Mesothelial cell of epicardium (in vitro differentiated cells): ENCODE results near the gene MASTL. TPM values are rescaled to one million over a fixed set of nuclear protein-coding genes. Genes with fewer than 3 reads are reported as not detected.

Experiments
- DNase-seq, 2 experiments: peaks; one replicate each; pipeline ENCODE4 v3.0.0; 2021; ENCODE audit warnings: low spot score in 2 of 2; ENCODE audit not compliant: unreplicated experiment in 2 of 2
- H3K27ac Mint-ChIP-seq: 2 replicates; pipeline ENCODE4 v1.8.0; 2021; ENCODE audit warnings: mixed read lengths
- H3K27me3 Mint-ChIP-seq: 2 replicates; pipeline ENCODE4 v1.8.0; 2021; ENCODE audit warnings: low read depth, mixed read lengths
- H3K36me3 Mint-ChIP-seq: 2 replicates; pipeline ENCODE4 v1.8.0; 2021; ENCODE audit warnings: mixed read lengths
- H3K4me1 Mint-ChIP-seq: 2 replicates; pipeline ENCODE4 v1.8.0; 2021; ENCODE audit warnings: mixed read lengths
- H3K4me3 Mint-ChIP-seq: 2 replicates; pipeline ENCODE4 v1.8.0; 2021; ENCODE audit warnings: mild to moderate bottlenecking, moderate library complexity, mixed read lengths
- H3K9me3 Mint-ChIP-seq: 2 replicates; pipeline ENCODE4 v1.8.0; 2021; ENCODE audit warnings: mixed read lengths
- CTCF ChIP-seq: fragments of 200-600 bp; sonication (generic); IDR thresholded peaks from one replicate; pipeline ENCODE4 v1.5.0; 2021; ENCODE audit warnings: antibody characterized with exemption; ENCODE audit not compliant: unreplicated experiment
- total RNA-seq: library from RNA; stranded (reverse); gene quantifications from 3 replicates; pipeline ENCODE4 v1.2.1, GENCODE V29; 2021

MASTL gene
- total RNA-seq, 1 donor from 2014 or later = 11.8 TPM

GRCh38 chr10:27157150-27157549 is 2.0 kb downstream of the MASTL start:
- TF ChIP-seq CTCF = no peak
- peaks cover 24% of the 10 kb centered on the region for H3K4me1 Mint-ChIP-seq
- H3K4me3 Mint-ChIP-seq = peak overlapping the region; percentile 100
- H3K36me3 Mint-ChIP-seq = peaks cover 9% of the 10 kb centered on the region
- no peaks in the 10 kb centered on the region for H3K9me3 Mint-ChIP-seq
- H3K27me3 Mint-ChIP-seq = no peaks in the 10 kb centered on the region
- peak overlapping the region; percentile 95 for H3K27ac Mint-ChIP-seq
- DNase-seq = no peak

GRCh38 chr10:27158421-27158820 is 3.3 kb downstream of the MASTL start:
- Mint-ChIP-seq H3K4me3 (no peak overlapping the region), H3K27ac (no peak overlapping the region), H3K4me1 (peaks cover 14% of the 10 kb centered on the region), H3K27me3 (no peaks in the 10 kb centered on the region), H3K9me3 (no peaks in the 10 kb centered on the region), H3K36me3 (peaks cover 9% of the 10 kb centered on the region)
- DNase-seq = no peak
- TF ChIP-seq CTCF = no peak

- no peak for TF ChIP-seq CTCF
- no peak for DNase-seq
- no peak overlapping the region for H3K27ac Mint-ChIP-seq
- peaks cover 17% of the 10 kb centered on the region for H3K36me3 Mint-ChIP-seq
- no peaks in the 10 kb centered on the region for H3K27me3 Mint-ChIP-seq
- H3K4me3 Mint-ChIP-seq = no peak overlapping the region
- no peaks in the 10 kb centered on the region for H3K4me1 Mint-ChIP-seq
- no peaks in the 10 kb centered on the region for H3K9me3 Mint-ChIP-seq
These were observed 14.7 kb downstream of the MASTL start for GRCh38 chr10:27169849-27170248.

GRCh38 chr10:27188259-27188658 is 33.1 kb downstream of the MASTL start:
- Mint-ChIP-seq H3K4me3 (no peak overlapping the region), H3K27me3 (no peaks in the 10 kb centered on the region), H3K9me3 (no peaks in the 10 kb centered on the region), H3K27ac (no peak overlapping the region), H3K36me3 (peaks cover 13% of the 10 kb centered on the region), H3K4me1 (no peaks in the 10 kb centered on the region)
- TF ChIP-seq CTCF = no peak
- DNase-seq = no peak

GRCh38 chr10:27188897-27189296 is 33.7 kb downstream of the MASTL start:
- peaks cover 12% of the 10 kb centered on the region for H3K36me3 Mint-ChIP-seq
- no peak overlapping the region for H3K27ac Mint-ChIP-seq
- H3K4me1 Mint-ChIP-seq = no peaks in the 10 kb centered on the region
- H3K4me3 Mint-ChIP-seq = no peak overlapping the region
- no peak for DNase-seq
- no peaks in the 10 kb centered on the region for H3K27me3 Mint-ChIP-seq
- no peaks in the 10 kb centered on the region for H3K9me3 Mint-ChIP-seq
- no peak for TF ChIP-seq CTCF

GRCh38 chr10:27190508-27190907 is 35.4 kb downstream of the MASTL start:
- no peaks in the 10 kb centered on the region for H3K27me3 Mint-ChIP-seq
- DNase-seq = no peak
- no peaks in the 10 kb centered on the region for H3K9me3 Mint-ChIP-seq
- H3K4me1 Mint-ChIP-seq = no peaks in the 10 kb centered on the region
- H3K27ac Mint-ChIP-seq = no peak overlapping the region
- no peak for TF ChIP-seq CTCF
- H3K36me3 Mint-ChIP-seq = peaks cover 4% of the 10 kb centered on the region
- no peak overlapping the region for H3K4me3 Mint-ChIP-seq
